KMS-11 (cell line): ENCODE data around the gene SLBP.

Experiments
- H2AFZ ChIP-seq: fragments of 200-600 bp; sonication (generic); 2 replicates; pipeline ENCODE4 v1.6.1; 2016; ENCODE audit warnings: antibody characterized with exemption, mixed run types, low read depth
- H3K27ac ChIP-seq: fragments of 200-600 bp; sonication (generic); 2 replicates; pipeline ENCODE4 v1.6.1; 2016; ENCODE audit warnings: mild to moderate bottlenecking, mixed run types
- H3K27me3 ChIP-seq: fragments of 200-600 bp; sonication (generic); 2 replicates; pipeline ENCODE4 v1.6.1; 2017; ENCODE audit warnings: mild to moderate bottlenecking, low read depth, mixed run types, moderate library complexity; ENCODE audit not compliant: insufficient read depth
- H3K36me3 ChIP-seq: fragments of 200-600 bp; sonication (generic); 2 replicates; pipeline ENCODE4 v1.6.1; 2017; ENCODE audit warnings: mild to moderate bottlenecking, mixed run types; ENCODE audit not compliant: insufficient read depth
- H3K4me1 ChIP-seq: fragments of 200-600 bp; sonication (generic); 2 replicates; pipeline ENCODE4 v1.6.1; 2016; ENCODE audit warnings: mild to moderate bottlenecking, low read depth, mixed run types; ENCODE audit not compliant: poor library complexity, severe bottlenecking
- H3K4me2 ChIP-seq: fragments of 200-600 bp; sonication (generic); 2 replicates; pipeline ENCODE4 v1.7.0; 2016; ENCODE audit warnings: mild to moderate bottlenecking, mixed run types
- H3K4me3 ChIP-seq: fragments of 200-600 bp; sonication (generic); IDR thresholded peaks from 2 replicates; pipeline ENCODE4 v1.6.1; 2017; ENCODE audit warnings: low read depth, low read length, mixed read lengths; ENCODE audit not compliant: insufficient read depth
- H3K79me2 ChIP-seq: fragments of 200-600 bp; sonication (generic); 2 replicates; pipeline ENCODE4 v1.6.1; 2016; ENCODE audit warnings: low read depth, mixed run types; ENCODE audit not compliant: insufficient read depth
- H3K9ac ChIP-seq: fragments of 200-600 bp; sonication (generic); 2 replicates; pipeline ENCODE4 v1.6.1; 2016; ENCODE audit warnings: mild to moderate bottlenecking, mixed run types
- H4K20me1 ChIP-seq: fragments of 200-600 bp; sonication (generic); 2 replicates; pipeline ENCODE4 v1.6.1; 2016; ENCODE audit warnings: mild to moderate bottlenecking, mixed run types; ENCODE audit not compliant: insufficient read depth
- TF ChIP-seq, protein P1 (sequence below): fragments of 200-600 bp; sonication (generic); conservative IDR thresholded peaks from 2 replicates; pipeline ENCODE4 v1.6.1; 2017; ENCODE audit warnings: low read depth, mild to moderate bottlenecking, antibody characterized with exemption, low read length, moderate library complexity, mixed read lengths

The SLBP gene

DNA sequence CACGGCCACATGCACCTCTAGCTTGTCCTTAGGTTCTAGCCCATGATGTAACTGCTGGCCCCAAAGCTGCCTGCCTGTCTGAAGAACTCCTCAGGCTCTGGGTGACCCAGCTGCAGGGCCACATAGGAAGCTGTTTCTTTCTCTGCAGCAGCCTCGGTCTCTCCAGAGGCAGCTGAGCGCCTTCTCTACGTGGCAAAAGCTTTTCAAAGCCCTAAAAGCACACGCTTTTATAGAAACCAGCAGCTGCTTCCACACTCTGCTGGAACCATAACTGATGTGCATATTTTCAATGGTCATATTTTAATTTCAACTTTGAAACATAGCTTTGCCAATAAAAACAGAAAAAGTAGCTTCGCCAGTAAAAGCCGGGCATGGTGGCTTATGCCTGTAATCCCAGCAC, 65.4 kb downstream of the SLBP start:
- Histone ChIP-seq H3K36me3 (no peaks in the 10 kb centered on the region), H3K27ac (no peak overlapping the region), H3K9ac (no peak overlapping the region), H3K79me2 (no peaks in the 10 kb centered on the region), H3K4me2 (no peak overlapping the region), H3K4me3 (no peak overlapping the region), H4K20me1 (no peaks in the 10 kb centered on the region), H2AFZ (no peak overlapping the region), H3K27me3 (peaks cover 9% of the 10 kb centered on the region; the same call in 1 of the 2 replicates), H3K4me1 (no peaks in the 10 kb centered on the region)
- TF ChIP-seq, protein P1, sequence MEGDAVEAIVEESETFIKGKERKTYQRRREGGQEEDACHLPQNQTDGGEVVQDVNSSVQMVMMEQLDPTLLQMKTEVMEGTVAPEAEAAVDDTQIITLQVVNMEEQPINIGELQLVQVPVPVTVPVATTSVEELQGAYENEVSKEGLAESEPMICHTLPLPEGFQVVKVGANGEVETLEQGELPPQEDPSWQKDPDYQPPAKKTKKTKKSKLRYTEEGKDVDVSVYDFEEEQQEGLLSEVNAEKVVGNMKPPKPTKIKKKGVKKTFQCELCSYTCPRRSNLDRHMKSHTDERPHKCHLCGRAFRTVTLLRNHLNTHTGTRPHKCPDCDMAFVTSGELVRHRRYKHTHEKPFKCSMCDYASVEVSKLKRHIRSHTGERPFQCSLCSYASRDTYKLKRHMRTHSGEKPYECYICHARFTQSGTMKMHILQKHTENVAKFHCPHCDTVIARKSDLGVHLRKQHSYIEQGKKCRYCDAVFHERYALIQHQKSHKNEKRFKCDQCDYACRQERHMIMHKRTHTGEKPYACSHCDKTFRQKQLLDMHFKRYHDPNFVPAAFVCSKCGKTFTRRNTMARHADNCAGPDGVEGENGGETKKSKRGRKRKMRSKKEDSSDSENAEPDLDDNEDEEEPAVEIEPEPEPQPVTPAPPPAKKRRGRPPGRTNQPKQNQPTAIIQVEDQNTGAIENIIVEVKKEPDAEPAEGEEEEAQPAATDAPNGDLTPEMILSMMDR: no peak

DNA sequence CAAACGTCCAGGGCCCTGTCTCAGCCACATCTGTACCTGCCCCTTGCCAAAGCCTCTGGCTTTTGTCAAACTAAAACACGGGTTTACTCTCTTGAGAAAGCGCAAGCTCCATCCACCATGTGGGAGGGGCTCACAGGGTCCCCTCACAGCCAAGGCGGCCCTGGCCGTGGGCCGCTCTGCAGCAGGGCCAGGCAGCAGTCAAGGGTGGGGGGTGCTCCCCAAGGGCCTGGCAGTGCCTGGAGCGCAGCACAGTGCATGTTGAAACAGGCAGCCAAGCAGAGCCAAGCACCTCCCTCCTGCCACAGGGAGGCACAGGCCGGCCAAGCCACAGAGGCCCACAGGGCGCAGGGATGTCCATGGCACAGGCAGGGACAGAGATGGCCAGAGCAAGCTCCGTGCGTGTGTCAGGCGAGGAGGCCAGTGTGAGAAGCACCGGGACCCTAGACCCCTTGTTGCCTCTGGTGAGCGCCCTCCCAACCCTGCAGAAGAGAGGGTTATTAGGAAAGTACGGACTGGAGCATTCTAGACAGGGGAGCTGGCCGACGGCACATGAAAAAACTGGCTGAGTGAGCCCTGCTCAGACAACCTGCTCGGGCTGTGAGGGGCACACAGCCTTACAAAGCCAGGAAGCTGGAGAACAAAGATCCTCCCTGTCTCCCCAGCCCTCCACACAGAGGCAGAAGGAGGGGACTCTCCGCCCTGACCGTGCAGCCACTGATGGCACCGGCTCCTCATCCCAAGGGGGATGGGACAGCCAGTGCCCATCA, 67.0 kb downstream of the SLBP start:
- H3K4me2 ChIP-seq: no peak overlapping the region
- no peak overlapping the region for H3K9ac ChIP-seq
- H3K27ac ChIP-seq: no peak overlapping the region

DNA sequence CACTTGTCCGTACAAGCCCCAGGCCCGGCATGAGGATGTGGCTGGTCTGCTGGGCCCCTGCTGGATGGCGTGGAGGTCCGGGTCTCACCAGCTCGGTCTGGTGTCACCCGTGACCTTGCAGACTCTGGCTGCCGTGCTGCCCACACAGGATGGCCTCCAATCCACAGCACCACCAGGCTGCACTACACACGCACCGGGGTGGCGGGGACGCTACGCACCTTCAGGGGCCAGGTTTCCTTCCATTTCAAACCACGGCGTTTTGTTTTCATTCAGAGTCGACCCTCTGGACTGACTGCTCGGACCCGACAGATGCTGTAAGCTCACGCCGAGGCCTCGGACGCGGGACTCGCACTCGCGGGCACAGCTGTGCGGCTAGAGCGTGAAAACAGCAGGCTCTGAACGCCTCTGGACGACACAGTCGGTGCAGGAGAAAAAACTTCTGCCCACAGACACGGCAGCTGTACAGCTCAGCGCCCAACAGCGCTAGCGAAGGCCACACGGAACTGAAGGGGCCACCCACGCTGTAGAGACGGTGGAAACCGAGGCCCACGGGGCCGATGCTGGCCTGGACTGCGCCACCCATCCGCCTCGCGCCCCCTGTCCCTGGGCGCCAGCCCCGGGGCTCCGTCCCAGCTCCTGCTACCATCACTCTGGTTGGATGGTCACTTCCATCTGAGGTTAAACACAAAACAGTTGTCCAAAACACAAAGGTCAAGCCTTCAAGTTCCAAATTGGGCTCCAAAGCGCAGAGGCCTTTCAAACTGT, 68.0 kb downstream of the SLBP start:
- Histone ChIP-seq H3K27ac (no peak overlapping the region), H3K4me2 (no peak overlapping the region), H3K27me3 (peaks cover 19% of the 10 kb centered on the region; the same call in 1 of the 2 replicates), H3K4me3 (no peak overlapping the region), H3K4me1 (no peaks in the 10 kb centered on the region), H3K36me3 (no peaks in the 10 kb centered on the region), H2AFZ (no peak overlapping the region), H3K9ac (no peak overlapping the region), H4K20me1 (no peaks in the 10 kb centered on the region), H3K79me2 (no peaks in the 10 kb centered on the region)
- TF ChIP-seq, protein P1: no peak

More for the DNA sequence above, 67.0 kb downstream of the SLBP start:
- H3K79me2 ChIP-seq: no peaks in the 10 kb centered on the region
- H3K36me3 ChIP-seq: no peaks in the 10 kb centered on the region
- no peak overlapping the region for H3K4me3 ChIP-seq
- no peaks in the 10 kb centered on the region for H4K20me1 ChIP-seq
- H3K27me3 ChIP-seq: peaks cover 15% of the 10 kb centered on the region; the same call in 1 of the 2 replicates
- no peaks in the 10 kb centered on the region for H3K4me1 ChIP-seq
- TF ChIP-seq, protein P1: no peak
- no peak overlapping the region for H2AFZ ChIP-seq
